GM18526 (cell line): ENCODE results near the gene VWA7.

ENCODE experiments used
- POLR2A ChIP-seq: IDR thresholded peaks from 3 replicates; pipeline ENCODE4 v1.6.1; 2011; ENCODE audit not compliant: insufficient read length; ENCODE audit errors: extremely low read depth

VWA7 gene

DNA sequence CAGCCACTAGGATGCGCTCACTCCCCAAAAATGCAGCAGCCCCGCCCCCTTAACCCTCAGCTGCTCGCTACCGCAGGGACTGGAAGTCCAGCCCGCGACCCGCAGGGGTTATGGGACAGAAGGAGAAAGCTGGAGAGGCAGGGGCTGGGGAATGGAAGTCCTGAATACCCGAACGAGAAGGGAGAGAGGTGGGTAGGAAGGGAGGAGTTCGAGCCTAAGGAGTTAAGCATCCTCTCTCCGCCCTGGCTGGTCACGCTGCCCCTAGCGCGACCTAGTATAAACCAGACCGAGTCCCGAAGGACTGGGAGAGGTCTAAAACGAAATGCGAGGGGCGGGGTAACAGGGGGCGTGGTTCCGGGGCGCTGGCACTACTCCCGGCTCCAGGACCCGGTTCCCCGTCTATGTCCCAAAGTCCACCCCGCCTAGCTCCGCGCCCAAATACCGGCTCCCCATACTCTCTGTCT is 47.6 kb downstream of the VWA7 start:
- TF ChIP-seq POLR2A = no peak

DNA sequence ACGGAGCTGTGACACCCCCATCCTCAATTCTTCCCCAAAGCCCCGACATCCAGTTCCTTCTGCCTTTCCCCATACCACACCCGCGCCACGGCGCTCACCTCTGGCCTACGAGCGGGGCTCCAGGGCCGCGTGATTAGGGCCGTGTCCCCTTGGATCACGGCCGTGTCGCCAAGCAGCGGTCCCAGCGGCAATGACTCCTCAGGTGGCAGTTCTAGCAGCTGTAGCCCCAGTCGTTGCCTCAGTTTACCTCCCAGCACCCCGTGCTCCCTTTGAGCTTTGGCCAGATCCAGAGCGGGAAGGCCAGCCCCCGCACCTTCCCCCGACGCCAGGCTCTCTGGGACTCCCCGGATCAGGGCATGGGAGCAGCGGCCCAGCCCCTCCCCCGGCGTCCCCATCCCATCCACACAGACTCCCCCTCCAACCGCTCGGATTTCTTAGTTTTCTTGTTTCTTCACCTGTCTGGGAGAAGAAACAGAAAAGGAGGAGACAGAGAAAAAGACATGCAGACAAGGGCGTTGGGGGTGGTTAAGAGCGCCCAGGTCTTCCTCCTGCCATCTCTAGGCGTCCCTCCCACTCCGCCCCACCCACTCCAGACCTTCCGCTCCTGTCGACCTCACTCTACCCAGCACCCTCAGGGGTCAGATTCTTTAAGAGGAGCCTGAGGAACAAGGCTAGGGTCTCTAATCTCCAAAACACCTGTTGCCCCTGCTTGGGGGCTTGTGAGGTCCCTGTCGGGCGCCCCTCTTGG is 48.2 kb downstream of the VWA7 start, which contains the start of gene DDAH2:
TSS of gene DDAH2 (minus strand) at position 533 of the 748 bp plus-strand sequence. CDS start at position 395, 138 bp downstream.
- no peak for TF ChIP-seq POLR2A

DNA sequence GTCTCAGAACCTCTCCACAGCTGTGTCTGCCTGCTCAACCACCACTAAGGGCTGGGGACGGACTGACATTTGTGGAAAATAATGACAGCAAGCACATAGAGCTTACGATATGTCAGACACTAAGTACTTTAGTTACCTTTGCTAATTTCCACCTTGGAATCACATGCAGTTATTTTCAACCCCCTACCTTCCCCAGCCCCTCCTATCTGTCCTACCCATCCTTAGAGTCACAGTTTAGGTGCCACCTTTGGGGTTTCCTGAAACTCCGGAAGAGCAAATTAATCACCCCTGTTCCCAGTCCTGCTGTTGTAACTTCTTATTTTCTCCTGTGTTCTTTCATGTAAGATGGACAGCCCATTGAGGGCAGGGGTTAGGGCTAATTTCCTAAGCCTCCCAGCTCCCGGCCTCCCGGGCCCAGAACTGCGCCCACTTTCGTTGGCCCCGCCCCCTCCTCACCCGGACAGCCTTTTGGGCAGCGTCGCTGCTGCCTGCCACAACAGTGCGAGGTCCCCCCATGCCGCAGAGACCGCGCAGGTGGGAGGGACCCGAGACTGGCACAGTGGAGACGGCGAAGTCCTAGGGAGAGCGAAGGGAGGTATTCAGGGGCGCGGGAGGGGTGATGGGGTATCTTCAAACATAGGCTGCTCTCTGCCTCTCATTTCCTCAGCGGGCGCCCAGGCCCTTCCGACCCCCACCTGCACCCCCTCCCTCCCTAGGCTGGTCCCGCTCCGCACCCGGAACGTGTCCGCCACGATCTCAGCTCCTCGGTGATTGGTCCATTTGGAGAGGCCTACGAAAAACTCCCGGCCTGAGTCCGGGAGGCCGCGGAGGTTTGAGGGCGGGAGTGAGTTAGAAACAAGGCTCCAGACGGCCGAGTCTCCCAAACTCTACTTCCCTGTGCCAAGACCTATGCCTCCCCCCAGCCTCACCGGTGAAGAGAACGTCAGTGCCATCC is 49.1 kb downstream of the VWA7 start:
- no peak for TF ChIP-seq POLR2A

DNA sequence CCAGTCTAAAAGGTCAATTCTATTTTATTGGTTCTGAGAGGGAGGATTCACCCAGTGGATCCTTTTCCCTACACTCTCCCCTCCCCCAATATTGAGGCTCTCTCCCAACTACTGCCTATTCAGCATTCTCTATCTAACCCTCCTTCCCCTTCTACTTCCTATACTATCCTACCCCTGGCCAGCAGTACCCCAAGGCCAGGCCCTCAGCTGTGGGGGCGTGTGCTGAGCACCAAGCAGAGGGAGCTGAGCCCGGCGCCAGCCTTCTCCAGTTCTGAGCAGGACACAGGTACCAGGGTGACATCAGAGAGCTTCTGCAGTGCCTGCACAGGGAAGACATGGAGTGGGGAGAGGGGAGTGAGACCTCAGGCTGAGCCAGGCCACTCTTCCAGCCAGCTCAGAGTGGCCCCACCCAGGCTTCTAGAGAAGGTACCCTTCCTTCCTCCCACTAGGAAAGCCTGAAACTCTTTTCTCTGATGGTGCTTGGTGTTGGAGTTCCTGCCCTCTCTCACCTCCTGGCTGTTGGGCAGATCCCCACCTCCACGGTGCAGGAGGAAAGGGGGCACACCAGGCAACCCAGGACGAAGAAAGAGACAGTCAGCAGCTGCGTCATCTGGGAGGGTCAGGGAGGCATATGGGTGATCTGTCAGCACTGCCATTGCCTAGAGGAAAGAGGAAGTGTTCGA is 50.0 kb downstream of the VWA7 start:
- TF ChIP-seq POLR2A = no peak

DNA sequence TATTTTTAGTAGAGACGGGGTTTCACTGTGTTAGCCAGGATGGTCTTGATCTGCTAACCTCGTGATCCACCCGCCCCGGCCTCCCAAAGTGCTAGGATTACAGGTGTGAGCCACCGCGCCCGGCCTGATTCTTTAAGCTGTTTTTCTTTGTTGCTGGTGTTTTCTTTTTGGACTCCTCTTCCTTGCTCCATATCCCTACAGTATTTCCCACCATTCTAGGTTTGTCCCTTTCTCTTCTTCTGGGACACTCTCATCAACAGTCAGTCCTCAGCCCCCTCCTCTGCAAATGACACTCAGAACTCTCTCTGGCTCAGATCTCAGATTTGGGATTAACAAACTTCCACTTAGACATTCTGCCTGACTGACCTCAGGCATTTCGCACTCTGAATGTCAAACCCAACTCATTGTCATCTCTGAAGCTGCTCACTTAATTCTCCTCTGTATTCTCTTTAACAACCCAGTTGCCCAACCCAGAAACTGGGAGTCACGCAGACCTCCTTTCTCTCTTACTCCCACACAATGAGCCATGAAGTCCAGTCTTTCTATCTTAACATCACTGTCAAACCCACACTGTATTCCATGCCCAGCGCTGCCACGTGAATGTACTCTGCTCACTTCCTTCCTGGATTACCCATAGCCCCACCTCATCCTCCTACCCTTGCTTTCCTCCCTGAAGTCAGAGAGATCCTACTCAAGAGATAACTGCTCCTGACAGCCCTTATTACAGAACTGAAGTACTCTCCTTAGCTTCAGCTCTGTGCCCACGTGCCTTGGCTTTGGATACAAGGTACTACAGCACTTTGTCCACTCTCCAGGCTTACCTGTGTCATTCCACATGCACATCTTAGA is 51.4 kb downstream of the VWA7 start:
- TF ChIP-seq POLR2A = no peak

DNA sequence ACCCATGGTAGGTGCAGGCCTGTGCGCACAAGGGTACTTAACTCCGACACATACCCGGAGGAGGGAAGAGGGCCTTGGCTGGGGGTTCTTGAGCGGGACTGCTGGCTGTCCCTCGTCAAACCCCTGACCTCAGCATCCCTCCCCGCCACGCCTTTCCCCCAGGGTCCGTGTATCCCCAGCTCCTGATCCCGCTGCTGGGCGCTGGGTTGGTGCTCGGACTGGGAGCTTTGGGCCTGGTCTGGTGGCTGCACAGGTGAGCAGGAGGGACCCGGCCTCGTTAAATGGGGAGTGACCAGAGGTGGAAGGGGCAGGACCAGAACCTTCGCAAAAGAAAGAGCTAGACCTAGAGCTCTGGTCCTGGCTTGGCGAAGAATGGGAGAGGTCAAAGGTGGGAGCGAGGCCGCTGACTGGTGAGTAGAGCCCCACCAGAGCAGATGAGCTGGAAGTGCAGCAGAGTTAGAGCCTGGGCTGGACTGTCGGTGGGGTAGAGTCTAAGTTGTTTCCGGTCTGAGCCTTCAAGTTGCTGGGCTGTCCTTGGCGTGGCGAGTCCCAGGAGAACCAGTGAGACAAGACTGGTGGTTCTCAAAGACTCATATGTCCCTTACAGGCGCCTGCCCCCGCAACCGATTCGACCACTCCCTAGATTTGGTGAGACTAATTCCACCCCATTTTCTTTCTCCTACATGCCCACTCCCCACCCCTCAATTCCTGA is 53.0 kb downstream of the VWA7 start:
- no peak for TF ChIP-seq POLR2A

DNA sequence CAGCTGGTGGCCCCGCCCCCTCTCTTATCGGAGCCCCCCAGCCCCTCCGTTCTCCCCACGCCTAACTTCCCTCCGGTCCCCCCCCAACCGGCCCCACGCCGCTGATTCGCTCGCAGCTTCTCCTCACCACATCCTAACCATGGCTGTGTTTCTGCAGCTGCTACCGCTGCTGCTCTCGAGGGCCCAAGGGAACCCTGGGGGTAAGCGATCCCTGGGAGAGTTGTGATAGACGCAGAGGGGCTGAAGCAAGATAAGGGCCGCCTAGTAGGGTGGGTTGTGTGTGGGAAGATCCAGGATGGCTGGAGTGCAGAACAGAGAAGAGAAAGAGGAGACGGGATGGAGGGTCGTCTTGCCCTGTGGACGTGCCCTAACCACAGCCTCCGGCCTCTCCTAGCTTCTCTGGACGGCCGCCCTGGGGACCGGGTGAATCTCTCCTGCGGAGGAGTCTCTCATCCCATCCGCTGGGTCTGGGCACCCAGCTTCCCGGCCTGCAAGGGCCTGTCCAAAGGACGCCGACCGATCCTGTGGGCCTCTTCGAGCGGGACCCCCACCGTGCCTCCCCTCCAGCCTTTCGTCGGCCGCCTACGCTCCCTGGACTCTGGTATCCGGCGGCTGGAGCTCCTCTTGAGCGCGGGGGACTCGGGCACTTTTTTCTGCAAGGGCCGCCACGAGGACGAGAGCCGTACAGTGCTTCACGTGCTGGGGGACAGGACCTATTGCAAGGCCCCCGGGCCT is 53.7 kb downstream of the VWA7 start, which contains the start of gene MPIG6B:
TSS of gene MPIG6B (plus strand) at position 129 of the 735 bp plus-strand sequence. CDS start at position 140, 11 bp downstream.
- TF ChIP-seq POLR2A = no peak

DNA sequence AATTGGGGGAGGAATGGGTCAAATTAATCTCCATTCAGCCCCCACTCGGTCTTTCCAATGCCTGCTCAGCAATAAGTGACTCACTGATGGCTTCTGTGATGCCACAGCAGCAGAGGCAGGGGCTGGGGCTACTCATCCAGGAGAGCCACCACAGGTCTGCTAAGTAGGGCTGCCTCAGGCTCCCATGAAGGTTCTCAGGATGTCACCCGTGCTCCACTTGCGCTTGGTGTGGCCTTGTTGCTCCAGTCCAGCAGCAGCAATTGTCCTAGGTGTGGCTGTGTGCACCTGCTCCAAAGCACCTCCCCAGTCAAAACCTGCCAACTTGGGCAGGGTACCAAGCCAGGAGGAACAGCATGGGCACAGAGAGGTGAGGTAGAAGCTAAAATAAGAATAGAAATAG is 55.0 kb downstream of the VWA7 start:
- TF ChIP-seq POLR2A = no peak

DNA sequence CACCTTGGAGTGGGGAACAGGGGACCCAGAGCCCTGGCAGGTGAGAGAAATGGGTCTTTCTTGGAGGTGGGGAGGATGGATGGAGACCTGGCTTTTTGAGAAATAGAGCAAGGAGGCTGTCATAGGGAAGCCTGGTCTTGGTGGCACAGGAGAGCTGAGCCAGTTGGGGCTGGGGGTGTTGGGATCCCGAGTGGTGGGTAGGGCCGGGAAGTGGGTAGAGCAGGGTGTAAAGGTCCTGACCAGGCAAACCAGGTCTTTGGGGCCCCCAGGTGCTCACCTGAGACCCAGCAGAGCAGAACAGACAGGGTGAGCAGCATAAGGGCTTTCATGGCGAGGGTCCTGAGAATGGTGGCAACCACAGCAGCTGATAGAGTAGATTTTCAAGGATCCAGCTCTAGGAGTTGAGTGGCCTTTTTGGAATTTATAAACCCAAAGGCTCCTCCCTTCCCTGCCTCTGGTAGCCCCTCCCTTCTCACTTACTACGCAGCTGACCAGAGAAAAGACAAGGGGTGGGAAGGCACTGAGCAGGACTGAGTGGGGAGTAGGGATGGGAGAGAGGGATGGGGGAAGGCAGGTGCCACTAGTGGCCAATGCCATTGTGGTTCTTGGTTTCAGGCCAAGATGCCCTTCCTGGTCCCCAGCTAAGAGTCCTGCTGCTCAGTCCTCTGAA is 55.6 kb downstream of the VWA7 start, which contains the start of gene LY6G6C:
TSS of gene LY6G6C (minus strand) at position 396 of the 670 bp plus-strand sequence. CDS start at position 329, 67 bp downstream.
- TF ChIP-seq POLR2A = no peak

DNA sequence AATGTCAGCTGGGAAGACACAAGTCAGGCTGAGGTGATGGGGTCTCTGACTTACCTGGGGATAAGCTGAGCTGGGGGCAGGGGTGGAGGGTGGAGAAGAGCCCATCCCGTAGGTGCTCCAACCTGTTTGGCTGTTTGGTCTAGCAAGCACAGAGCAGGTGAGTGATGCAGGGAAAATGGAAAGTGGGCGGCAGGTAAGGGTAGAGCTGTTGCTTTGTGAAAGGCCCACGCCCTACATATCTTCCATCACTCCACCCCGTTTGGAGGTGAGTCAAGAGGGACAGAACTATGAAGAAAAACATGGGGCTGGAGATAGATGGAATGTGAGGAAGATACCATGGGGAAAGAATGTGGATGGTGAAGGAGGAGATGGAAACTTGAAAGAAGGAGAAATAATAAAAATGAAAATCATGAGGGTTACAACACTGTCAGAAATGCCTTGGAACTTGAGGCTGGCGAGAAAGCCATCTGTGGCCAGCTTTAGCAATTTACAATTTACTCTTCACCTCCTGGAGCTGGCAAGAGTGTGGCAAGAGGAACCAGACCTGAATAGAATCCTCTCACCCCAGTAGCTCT is 56.8 kb downstream of the VWA7 start:
- no peak for TF ChIP-seq POLR2A

DNA sequence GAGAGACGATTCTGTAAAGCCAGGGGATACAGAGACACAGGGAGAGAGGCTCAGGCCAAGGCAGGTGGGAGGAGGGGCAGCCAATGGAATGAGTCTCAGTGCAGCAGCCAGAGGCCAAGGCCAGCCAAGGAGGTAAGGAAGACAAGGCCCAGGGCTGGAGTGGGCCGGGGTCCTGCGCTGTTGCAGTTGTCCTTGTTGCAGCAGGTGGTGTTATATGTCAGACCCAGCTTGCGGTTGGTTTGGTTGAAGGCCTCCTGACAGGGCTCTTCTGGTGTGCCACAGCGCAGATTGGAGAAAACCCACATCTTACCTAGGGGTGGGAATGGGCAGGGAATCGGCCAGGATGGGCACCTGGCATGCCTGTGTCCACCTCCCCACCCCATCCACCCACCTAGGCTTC is 58.1 kb downstream of the VWA7 start:
- no peak for TF ChIP-seq POLR2A

DNA sequence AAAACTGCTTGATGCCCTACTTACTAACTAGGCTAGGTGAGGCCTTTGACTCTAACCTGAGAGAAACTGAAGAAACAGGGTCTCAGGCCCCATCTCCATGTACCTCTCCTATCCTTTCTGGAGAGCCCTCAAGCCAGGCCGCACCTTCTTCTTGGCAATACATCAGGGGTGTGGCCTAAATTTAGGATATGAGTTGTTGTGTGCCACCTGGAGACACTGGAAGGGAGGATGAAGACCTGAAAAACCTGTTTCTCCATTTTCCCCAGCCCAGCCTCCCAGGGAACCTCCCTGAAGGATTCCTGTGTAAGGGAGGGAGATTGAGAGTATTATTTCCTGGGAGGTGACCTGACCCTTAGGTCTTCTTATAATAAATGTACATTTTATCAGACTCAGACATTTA is 58.9 kb downstream of the VWA7 start:
- no peak for TF ChIP-seq POLR2A

DNA sequence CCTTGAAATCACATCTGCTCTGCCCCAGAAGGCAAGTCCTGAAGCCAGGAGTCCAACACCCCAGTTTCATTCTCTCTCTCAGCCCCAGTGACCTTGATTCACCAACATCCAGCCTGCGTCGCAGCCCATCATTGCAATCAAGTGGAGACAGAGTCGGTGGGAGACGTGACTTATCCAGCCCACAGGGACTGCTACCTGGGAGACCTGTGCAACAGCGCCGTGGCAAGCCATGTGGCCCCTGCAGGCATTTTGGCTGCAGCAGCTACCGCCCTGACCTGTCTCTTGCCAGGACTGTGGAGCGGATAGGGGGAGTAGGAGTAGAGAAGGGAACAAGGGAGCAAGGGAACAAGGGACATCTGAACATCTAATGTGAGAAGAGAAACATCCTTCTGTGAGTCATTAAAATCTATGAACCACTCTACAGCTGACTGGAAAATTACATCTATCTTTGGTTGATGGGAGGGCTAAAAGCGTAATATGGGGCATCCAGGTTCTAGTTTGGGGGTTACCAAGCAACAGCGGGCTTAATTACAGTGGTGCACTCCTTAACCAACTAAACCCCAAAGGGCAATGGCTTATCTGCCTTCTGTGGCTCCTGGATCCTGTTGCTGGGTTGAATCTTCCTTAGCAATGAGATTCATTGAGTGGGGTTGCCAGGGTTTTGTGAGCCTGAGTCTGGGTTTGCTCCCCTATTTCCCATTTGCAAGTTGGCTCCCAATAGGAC is 59.5 kb downstream of the VWA7 start:
- no peak for TF ChIP-seq POLR2A
